Measurements from ENCODE around the gene ACCS. TPM values are rescaled to one million over a fixed set of nuclear protein-coding genes. Genes with fewer than 3 reads are reported as not detected.

The ACCS gene
- total and polyA plus RNA-seq, 9 of the 15 experiments (the other 6 are each of a cell fraction or from before 2014, with no cell fraction given) = 4.2 to 25.9 (median 16.3) TPM

GRCh38 chr11:44036811-44037657, 29.0 kb upstream of the ACCS start (continued):
- no peak for TF ChIP-seq ZNF518B (CRISPR knock-in tag; IDR thresholded peaks at IDR 0.05)
- TF ChIP-seq ZNF23 (CRISPR knock-in tag; IDR thresholded peaks at IDR 0.05) = no peak
- no peak for TF ChIP-seq KLF1 (tag; IDR thresholded peaks at IDR 0.05)
- no peak for TF ChIP-seq ZNF146 (CRISPR knock-in tag; IDR thresholded peaks at IDR 0.05; ENCODE audit: unreplicated experiment)
- no peak for TF ChIP-seq SMARCA4 (IDR thresholded peaks at IDR 0.05)
- TF ChIP-seq RBM34 (IDR thresholded peaks at IDR 0.05; ENCODE audit: borderline replicate concordance, insufficient read depth, low read length) = no peak
- TF ChIP-seq SMARCC2 (IDR thresholded peaks at IDR 0.05; ENCODE audit: low read depth) = no peak
- TF ChIP-seq NFYB (IDR thresholded peaks at IDR 0.05; ENCODE audit: extremely low read depth, insufficient read length) = no peak
- TF ChIP-seq NFIC (IDR thresholded peaks at IDR 0.05) = no peak
- TF ChIP-seq HDAC8 (tag; IDR thresholded peaks at IDR 0.05) = no peak
- TF ChIP-seq BRF1 (IDR thresholded peaks at IDR 0.05; ENCODE audit: borderline replicate concordance, extremely low read depth, insufficient read length) = no peak
- no peak for TF ChIP-seq SMARCA5 (IDR thresholded peaks at IDR 0.05)
- TF ChIP-seq RAD21 (CRISPR knock-in tag; conservative IDR thresholded peaks at IDR 0.05 in 1 of 2, IDR thresholded peaks at IDR 0.05 in 1 of 2) = peak; percentile 82 to 88
- no peak for TF ChIP-seq NR1H2 (CRISPR knock-in tag; IDR thresholded peaks at IDR 0.05)
- TF ChIP-seq, protein P1, sequence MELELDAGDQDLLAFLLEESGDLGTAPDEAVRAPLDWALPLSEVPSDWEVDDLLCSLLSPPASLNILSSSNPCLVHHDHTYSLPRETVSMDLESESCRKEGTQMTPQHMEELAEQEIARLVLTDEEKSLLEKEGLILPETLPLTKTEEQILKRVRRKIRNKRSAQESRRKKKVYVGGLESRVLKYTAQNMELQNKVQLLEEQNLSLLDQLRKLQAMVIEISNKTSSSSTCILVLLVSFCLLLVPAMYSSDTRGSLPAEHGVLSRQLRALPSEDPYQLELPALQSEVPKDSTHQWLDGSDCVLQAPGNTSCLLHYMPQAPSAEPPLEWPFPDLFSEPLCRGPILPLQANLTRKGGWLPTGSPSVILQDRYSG (tag; conservative IDR thresholded peaks at IDR 0.05; ENCODE audit: low read depth) = no peak
- TF ChIP-seq, protein P2, sequence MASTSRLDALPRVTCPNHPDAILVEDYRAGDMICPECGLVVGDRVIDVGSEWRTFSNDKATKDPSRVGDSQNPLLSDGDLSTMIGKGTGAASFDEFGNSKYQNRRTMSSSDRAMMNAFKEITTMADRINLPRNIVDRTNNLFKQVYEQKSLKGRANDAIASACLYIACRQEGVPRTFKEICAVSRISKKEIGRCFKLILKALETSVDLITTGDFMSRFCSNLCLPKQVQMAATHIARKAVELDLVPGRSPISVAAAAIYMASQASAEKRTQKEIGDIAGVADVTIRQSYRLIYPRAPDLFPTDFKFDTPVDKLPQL (IDR thresholded peaks at IDR 0.05; ENCODE audit: extremely low read depth, insufficient read length) = no peak
- no peak for TF ChIP-seq HMG20A (CRISPR knock-in tag; conservative IDR thresholded peaks at IDR 0.05)
- TF ChIP-seq NRF1 (conservative IDR thresholded peaks at IDR 0.05 in 1 of 2, IDR thresholded peaks at IDR 0.05 in 1 of 2) = peak; percentile 65 to 73
- no peak for TF ChIP-seq ZNF324 (CRISPR knock-in tag; IDR thresholded peaks at IDR 0.05)
- TF ChIP-seq RBM22 (IDR thresholded peaks at IDR 0.05; ENCODE audit: low read depth, low read length, poor library complexity, severe bottlenecking) = no peak
- no peak for TF ChIP-seq FIP1L1 (IDR thresholded peaks at IDR 0.05; ENCODE audit: low read depth, low read length, poor library complexity, severe bottlenecking)
- no peak for TF ChIP-seq ZFP91 (CRISPR knock-in tag; IDR thresholded peaks at IDR 0.05)
